ENCODE data around the gene HABP2.

- TF ChIP-seq USF2 (CRISPR knock-in tag; IDR thresholded peaks at IDR 0.05) = no peak
- no peak for TF ChIP-seq CTCF (IDR thresholded peaks at IDR 0.05)
- TF ChIP-seq ZNF317 (CRISPR knock-in tag; IDR thresholded peaks at IDR 0.05; ENCODE audit: borderline replicate concordance, low read depth) = no peak
Measured at GRCh38 chr10:113533801-113534200, 19.1 kb upstream of the HABP2 start.

All from WTC11 (cell line).